HEK293 (cell line): Measurements from ENCODE around the gene SIX4.
"Not testable (repeated sequence)": the region's sequence is repeated elsewhere in the genome, so short reads cannot be mapped to it uniquely, and the experiment has no call there.

Source experiments
- CTCF ChIA-PET: fragments of 350-600 bp; formaldehyde crosslinking; extraction: SDS; loops from one replicate; lab custom pipeline; 2021; ENCODE audit warnings: antibody characterized with exemption; lab: Yijun Ruan, JAX
- POLR2A ChIA-PET: fragments of 300-600 bp; formaldehyde crosslinking; extraction: SDS; loops from one replicate; lab custom pipeline; 2020; ENCODE audit warnings: antibody characterized with exemption, inconsistent platforms; lab: Yijun Ruan, JAX
- H3K27ac ChIP-seq: fragments of 200-500 bp; sonication (Bioruptor generic); 2 replicates; pipeline ENCODE4 v1.5.1; 2014; ENCODE audit warnings: low read depth, low read length, control low read depth, inconsistent platforms; ENCODE audit errors: extremely low read depth
- H3K36me3 ChIP-seq, 2 experiments: fragments of 200-500 bp in 1 of 2; sonication (Bioruptor generic) in 1 of 2; 1 replicate in 1 of 2; 2 replicates in 1 of 2; pipeline ENCODE4 v1.5.1; 2014 to 2017; ENCODE audit warnings: inconsistent platforms in 2 of 2, low read length in 2 of 2; ENCODE audit not compliant: control insufficient read depth in 2 of 2, insufficient read depth in 1 of 2
- H3K4me1 ChIP-seq: fragments of 200-500 bp; sonication (Bioruptor generic); 2 replicates; pipeline ENCODE4 v1.5.1; 2014; ENCODE audit warnings: mild to moderate bottlenecking, low read length, inconsistent platforms; ENCODE audit not compliant: control insufficient read depth, insufficient read depth
- H3K4me3 ChIP-seq: 2 replicates; pipeline ENCODE4 v1.5.1; 2011; ENCODE audit warnings: low read depth, mild to moderate bottlenecking, control low read depth, low read length, moderate library complexity
- H3K9me3 ChIP-seq: fragments of 200-500 bp; sonication (Bioruptor generic); 2 replicates; pipeline ENCODE4 v1.5.1; 2014; ENCODE audit warnings: low read depth, low read length, inconsistent platforms; ENCODE audit not compliant: control insufficient read depth, insufficient read depth
- OSR2 ChIP-seq: fragments of 450-650 bp; formaldehyde crosslinking; IDR thresholded peaks from 2 replicates; pipeline ENCODE4 v1.5.1; 2016; ENCODE audit warnings: missing biosample characterization, missing genetic modification characterization
- WT1 ChIP-seq: fragments of 450-650 bp; formaldehyde crosslinking; IDR thresholded peaks from 2 replicates; pipeline ENCODE4 v1.5.1; 2016; ENCODE audit warnings: missing biosample characterization, missing genetic modification characterization
- ZBTB17 ChIP-seq: fragments of 450-650 bp; formaldehyde crosslinking; IDR thresholded peaks from 2 replicates; pipeline ENCODE4 v1.5.1; 2016; ENCODE audit warnings: missing biosample characterization, missing genetic modification characterization
- ZBTB20 ChIP-seq: fragments of 450-650 bp; formaldehyde crosslinking; IDR thresholded peaks from 2 replicates; pipeline ENCODE4 v1.5.1; 2016; ENCODE audit warnings: missing biosample characterization, missing genetic modification characterization
- ZNF112 ChIP-seq: fragments of 450-650 bp; formaldehyde crosslinking; IDR thresholded peaks from 2 replicates; pipeline ENCODE4 v1.5.0; 2017; ENCODE audit warnings: missing biosample characterization, missing genetic modification characterization
- ZNF121 ChIP-seq: fragments of 450-650 bp; formaldehyde crosslinking; IDR thresholded peaks from 2 replicates; pipeline ENCODE4 v1.5.1; 2016; ENCODE audit warnings: missing biosample characterization, missing genetic modification characterization
- ZNF146 ChIP-seq: fragments of 450-650 bp; formaldehyde crosslinking; IDR thresholded peaks from 2 replicates; pipeline ENCODE4 v1.5.1; 2016; ENCODE audit warnings: missing biosample characterization, missing genetic modification characterization
- ZNF24 ChIP-seq: fragments of 450-650 bp; formaldehyde crosslinking; IDR thresholded peaks from 2 replicates; pipeline ENCODE4 v1.5.1; 2016; ENCODE audit warnings: missing biosample characterization, missing genetic modification characterization
- TF ChIP-seq, protein P1 (sequence below): fragments of 450-650 bp; IDR thresholded peaks from 2 replicates; pipeline ENCODE4 v1.5.1; 2018; ENCODE audit warnings: missing biosample characterization, missing genetic modification characterization
- TF ChIP-seq, protein P2 (sequence below): fragments of 450-650 bp; formaldehyde crosslinking; IDR thresholded peaks from 2 replicates; pipeline ENCODE4 v1.5.1; 2016; ENCODE audit warnings: missing biosample characterization, missing genetic modification characterization
- TF ChIP-seq, protein P3 (sequence below): fragments of 450-650 bp; formaldehyde crosslinking; IDR thresholded peaks from 2 replicates; pipeline ENCODE4 v1.5.1; 2017; ENCODE audit warnings: missing biosample characterization, missing genetic modification characterization
- TF ChIP-seq, protein P4 (sequence below): fragments of 450-650 bp; formaldehyde crosslinking; IDR thresholded peaks from 2 replicates; pipeline ENCODE4 v1.5.1; 2016; ENCODE audit warnings: missing biosample characterization, missing genetic modification characterization
- TF ChIP-seq, protein P5 (sequence below): fragments of 450-650 bp; formaldehyde crosslinking; IDR thresholded peaks from 2 replicates; pipeline ENCODE4 v1.5.1; 2016; ENCODE audit warnings: missing biosample characterization, missing genetic modification characterization

SIX4 gene

DNA sequence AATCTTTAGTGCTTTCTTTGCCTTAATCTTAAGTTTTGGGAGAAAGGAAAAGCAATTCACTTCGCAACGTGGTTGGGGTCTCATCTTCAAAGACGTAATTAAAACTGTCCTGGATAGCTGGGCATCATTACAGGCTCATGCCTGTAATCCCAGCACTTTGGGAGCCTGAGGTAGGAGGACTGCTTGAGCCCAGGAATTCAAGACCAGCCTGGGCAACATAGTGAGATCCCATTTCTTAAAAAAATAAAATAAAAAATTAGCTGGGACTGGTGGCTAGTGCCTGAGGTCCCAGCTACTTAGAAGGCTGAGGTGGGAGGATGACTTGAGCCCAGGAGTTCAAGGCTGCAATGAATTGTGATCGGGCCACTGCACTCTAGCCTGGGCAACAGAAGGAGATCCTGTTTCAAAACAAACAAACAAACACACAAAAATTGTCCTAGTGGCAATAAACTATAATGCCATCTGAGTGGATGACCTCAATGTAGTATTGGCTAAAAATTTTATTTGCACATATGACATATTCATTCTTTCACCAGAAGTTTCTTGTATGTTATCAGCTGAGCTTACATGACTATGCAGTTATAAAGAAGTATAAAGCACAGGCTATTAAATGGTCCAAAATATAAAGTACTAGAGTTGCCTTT lies 8.8 kb upstream of the SIX4 start:
- 0 out of 2 replicates have a peak, but pooled peaks have one; percentile 49 for TF ChIP-seq ZNF24 (tag by site-specific recombination)
- peak; percentile 55; the same call in 1 of the 2 replicates for TF ChIP-seq ZNF121 (tag by site-specific recombination)
- TF ChIP-seq, protein P1, sequence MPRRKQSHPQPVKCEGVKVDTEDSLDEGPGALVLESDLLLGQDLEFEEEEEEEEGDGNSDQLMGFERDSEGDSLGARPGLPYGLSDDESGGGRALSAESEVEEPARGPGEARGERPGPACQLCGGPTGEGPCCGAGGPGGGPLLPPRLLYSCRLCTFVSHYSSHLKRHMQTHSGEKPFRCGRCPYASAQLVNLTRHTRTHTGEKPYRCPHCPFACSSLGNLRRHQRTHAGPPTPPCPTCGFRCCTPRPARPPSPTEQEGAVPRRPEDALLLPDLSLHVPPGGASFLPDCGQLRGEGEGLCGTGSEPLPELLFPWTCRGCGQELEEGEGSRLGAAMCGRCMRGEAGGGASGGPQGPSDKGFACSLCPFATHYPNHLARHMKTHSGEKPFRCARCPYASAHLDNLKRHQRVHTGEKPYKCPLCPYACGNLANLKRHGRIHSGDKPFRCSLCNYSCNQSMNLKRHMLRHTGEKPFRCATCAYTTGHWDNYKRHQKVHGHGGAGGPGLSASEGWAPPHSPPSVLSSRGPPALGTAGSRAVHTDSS = no peak
- peak; percentile 71; the same call in 1 of the 2 replicates for TF ChIP-seq WT1
- no peak for TF ChIP-seq ZNF112
- TF ChIP-seq ZBTB17 (tag by site-specific recombination) = peak; percentile 60
- no peak for TF ChIP-seq ZBTB20 (tag by site-specific recombination)
- TF ChIP-seq, protein P2, sequence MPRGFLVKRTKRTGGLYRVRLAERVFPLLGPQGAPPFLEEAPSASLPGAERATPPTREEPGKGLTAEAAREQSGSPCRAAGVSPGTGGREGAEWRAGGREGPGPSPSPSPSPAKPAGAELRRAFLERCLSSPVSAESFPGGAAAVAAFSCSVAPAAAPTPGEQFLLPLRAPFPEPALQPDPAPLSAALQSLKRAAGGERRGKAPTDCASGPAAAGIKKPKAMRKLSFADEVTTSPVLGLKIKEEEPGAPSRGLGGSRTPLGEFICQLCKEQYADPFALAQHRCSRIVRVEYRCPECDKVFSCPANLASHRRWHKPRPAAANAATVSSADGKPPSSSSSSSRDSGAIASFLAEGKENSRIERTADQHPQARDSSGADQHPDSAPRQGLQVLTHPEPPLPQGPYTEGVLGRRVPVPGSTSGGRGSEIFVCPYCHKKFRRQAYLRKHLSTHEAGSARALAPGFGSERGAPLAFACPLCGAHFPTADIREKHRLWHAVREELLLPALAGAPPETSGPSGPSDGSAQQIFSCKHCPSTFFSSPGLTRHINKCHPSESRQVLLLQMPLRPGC = no peak
- TF ChIP-seq, protein P3, sequence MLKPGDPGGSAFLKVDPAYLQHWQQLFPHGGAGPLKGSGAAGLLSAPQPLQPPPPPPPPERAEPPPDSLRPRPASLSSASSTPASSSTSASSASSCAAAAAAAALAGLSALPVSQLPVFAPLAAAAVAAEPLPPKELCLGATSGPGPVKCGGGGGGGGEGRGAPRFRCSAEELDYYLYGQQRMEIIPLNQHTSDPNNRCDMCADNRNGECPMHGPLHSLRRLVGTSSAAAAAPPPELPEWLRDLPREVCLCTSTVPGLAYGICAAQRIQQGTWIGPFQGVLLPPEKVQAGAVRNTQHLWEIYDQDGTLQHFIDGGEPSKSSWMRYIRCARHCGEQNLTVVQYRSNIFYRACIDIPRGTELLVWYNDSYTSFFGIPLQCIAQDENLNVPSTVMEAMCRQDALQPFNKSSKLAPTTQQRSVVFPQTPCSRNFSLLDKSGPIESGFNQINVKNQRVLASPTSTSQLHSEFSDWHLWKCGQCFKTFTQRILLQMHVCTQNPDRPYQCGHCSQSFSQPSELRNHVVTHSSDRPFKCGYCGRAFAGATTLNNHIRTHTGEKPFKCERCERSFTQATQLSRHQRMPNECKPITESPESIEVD (tag by site-specific recombination) = peak; percentile 74
- 0 out of 2 replicates have a peak, but pooled peaks have one; percentile 35 for TF ChIP-seq OSR2 (tag by site-specific recombination)
- TF ChIP-seq, all 188 proteins: peak for 6
- no peak overlapping the region for H3K27ac ChIP-seq
- no peaks in the 10 kb centered on the region for H3K36me3 ChIP-seq
- H3K9me3 ChIP-seq = no peaks in the 10 kb centered on the region
- POLR2A ChIA-PET = interaction anchor here (1.8 kb wide), 1 partner anchor 10 kb away, joined by 13 read pairs; the partner anchor contains the start of gene SIX4
- H3K4me3 ChIP-seq = no peak overlapping the region
- no peaks in the 10 kb centered on the region for H3K4me1 ChIP-seq
- CTCF ChIA-PET = interaction anchor here (1.5 kb wide), 1 partner anchor 11 kb away, joined by 3 read pairs; no protein-coding TSS in a partner anchor

DNA sequence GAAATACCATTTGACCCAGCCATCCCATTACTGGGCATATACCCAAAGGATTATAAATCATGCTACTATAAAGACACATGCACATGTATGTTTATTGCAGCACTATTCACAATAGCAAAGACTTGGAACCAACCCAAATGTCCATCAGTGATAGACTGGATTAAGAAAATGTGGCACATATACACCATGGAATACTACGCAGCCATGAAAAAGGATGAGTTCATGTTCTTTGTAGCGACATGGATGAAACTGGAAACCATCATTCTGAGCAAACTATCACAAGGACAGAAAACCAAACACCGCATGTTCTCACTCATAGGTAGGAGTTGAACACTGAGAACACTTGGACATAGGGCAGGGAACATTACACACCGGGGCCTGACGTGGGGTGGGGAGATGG lies 7.1 kb upstream of the SIX4 start:
- H3K36me3 ChIP-seq, H3K4me3 ChIP-seq, H3K9me3 ChIP-seq, H3K4me1 ChIP-seq, POLR2A ChIA-PET, CTCF ChIA-PET, H3K27ac ChIP-seq: not testable (repeated sequence)
- peak; percentile 97 for TF ChIP-seq ZNF146
- TF ChIP-seq, protein P4, sequence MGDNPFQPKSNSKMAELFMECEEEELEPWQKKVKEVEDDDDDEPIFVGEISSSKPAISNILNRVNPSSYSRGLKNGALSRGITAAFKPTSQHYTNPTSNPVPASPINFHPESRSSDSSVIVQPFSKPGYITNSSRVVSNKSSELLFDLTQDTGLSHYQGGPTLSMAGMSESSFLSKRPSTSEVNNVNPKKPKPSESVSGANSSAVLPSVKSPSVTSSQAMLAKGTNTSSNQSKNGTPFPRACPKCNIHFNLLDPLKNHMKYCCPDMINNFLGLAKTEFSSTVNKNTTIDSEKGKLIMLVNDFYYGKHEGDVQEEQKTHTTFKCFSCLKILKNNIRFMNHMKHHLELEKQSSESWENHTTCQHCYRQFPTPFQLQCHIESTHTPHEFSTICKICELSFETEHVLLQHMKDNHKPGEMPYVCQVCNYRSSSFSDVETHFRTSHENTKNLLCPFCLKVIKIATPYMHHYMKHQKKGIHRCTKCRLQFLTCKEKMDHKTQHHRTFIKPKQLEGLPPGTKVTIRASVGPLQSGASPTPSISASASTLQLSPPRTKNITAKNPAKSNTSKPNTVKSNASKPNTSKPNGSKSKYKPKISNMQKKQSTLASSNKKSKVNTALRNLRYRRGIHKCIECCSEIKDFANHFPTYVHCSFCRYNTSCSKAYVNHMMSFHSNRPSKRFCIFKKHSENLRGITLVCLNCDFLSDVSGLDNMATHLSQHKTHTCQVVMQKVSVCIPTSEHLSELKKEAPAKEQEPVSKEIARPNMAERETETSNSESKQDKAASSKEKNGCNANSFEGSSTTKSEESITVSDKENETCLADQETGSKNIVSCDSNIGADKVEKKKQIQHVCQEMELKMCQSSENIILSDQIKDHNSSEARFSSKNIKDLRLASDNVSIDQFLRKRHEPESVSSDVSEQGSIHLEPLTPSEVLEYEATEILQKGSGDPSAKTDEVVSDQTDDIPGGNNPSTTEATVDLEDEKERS = peak; percentile 85; the same call in 1 of the 2 replicates
- TF ChIP-seq, protein P5, sequence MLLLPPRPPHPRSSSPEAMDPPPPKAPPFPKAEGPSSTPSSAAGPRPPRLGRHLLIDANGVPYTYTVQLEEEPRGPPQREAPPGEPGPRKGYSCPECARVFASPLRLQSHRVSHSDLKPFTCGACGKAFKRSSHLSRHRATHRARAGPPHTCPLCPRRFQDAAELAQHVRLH (tag by site-specific recombination) = peak; percentile 87
